NT2/D1 (cell line): ENCODE measurements around the gene PHLDA3.
A peak's percentile ranks its signal among the peaks of the same experiment; 100 is the strongest.

Experiments
- DNase-seq: peaks from one replicate; pipeline ENCODE4 v3.0.0-alpha.2; 2011; ENCODE audit warnings: low read depth, low spot score
- H3K27me3 ChIP-seq: 2 replicates; pipeline ENCODE4 v1.6.0; 2011; ENCODE audit warnings: mild to moderate bottlenecking; ENCODE audit not compliant: insufficient read length, insufficient read depth
- H3K36me3 ChIP-seq: 2 replicates; pipeline ENCODE4 v1.6.1; 2011; ENCODE audit warnings: mild to moderate bottlenecking, low read length, mixed read lengths; ENCODE audit not compliant: insufficient read depth, insufficient read length
- H3K4me1 ChIP-seq: 2 replicates; pipeline ENCODE4 v1.5.1; 2011; ENCODE audit not compliant: insufficient read depth, insufficient read length
- H3K4me3 ChIP-seq: 2 replicates; pipeline ENCODE4 v1.5.1; 2011; ENCODE audit warnings: low read depth; ENCODE audit not compliant: insufficient read length
- H3K9ac ChIP-seq: 2 replicates; pipeline ENCODE4 v1.6.0; 2011; ENCODE audit warnings: low read depth; ENCODE audit not compliant: insufficient read length
- H3K9me3 ChIP-seq: 2 replicates; pipeline ENCODE4 v1.5.1; 2011; ENCODE audit warnings: mild to moderate bottlenecking, low read length; ENCODE audit not compliant: insufficient read depth
- SUZ12 ChIP-seq: IDR thresholded peaks from 2 replicates; pipeline ENCODE4 v1.6.1; 2011; ENCODE audit not compliant: insufficient read length, insufficient read depth; ENCODE audit errors: extremely low read depth
- YY1 ChIP-seq: IDR thresholded peaks from 2 replicates; pipeline ENCODE4 v1.6.1; 2011; ENCODE audit not compliant: insufficient read length, insufficient read depth
- ZNF274 ChIP-seq: IDR thresholded peaks from 2 replicates; pipeline ENCODE4 v1.6.1; 2011; ENCODE audit warnings: mild to moderate bottlenecking, low read depth, low read length

Gene PHLDA3

DNA sequence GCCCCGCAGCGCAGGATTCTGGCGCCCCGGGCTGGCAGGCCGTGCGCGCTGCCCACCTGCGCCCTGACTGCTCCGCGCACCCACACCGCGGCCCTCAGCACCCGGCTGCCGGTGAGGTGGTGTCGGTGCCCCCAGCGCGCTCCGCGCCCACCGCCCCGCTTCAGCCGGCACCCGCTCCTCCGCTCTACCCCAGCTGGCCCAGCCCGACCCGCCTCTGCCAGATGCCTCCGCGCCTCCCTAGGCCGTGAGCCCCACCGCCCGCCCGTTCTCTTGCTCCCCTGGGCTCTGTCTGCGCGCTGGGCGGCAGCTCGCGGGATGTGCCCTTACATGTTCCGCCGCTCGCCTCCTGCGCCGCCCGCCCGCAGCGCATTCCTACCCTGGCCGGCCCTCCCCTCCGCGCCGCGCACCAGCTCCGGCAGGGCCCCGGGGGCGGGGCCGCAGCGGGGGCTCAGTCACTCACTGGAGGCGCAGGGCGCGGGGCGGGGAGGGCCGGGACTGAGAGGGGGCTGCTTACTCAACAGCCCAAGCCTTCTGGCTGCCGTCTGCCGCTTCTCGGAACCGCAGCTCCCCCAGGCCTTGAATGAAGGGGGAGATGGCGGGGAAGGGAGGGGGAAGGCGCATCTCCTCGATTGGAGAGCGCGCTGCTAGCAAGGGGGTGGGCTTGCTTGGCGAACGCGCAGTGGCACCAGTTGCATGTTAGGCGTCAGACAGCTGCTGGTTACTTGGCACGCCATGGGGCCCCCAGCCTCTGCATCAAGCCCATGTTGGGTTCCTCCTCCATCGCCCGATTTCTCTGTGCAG, at the start of gene PHLDA3:
TSS of gene PHLDA3 (minus strand) at position 345 of the 801 bp plus-strand sequence. CDS start 402 bp downstream, outside the sequence.
- H3K9me3 ChIP-seq, result no peaks in the 10 kb centered on the region
- H3K9ac ChIP-seq, result peak within 1 kb of the TSS; percentile 95
- no peak for DNase-seq
- H3K4me3 ChIP-seq, result peak within 1 kb of the TSS; percentile 90
- peaks cover 20% of the 10 kb centered on the region for H3K4me1 ChIP-seq
- peaks cover 40% of the 10 kb centered on the region for H3K36me3 ChIP-seq
- H3K27me3 ChIP-seq, result peaks cover 38% of the 10 kb centered on the region
- TF ChIP-seq YY1, result no peak
- no peak for TF ChIP-seq ZNF274
- TF ChIP-seq SUZ12, result no peak

DNA sequence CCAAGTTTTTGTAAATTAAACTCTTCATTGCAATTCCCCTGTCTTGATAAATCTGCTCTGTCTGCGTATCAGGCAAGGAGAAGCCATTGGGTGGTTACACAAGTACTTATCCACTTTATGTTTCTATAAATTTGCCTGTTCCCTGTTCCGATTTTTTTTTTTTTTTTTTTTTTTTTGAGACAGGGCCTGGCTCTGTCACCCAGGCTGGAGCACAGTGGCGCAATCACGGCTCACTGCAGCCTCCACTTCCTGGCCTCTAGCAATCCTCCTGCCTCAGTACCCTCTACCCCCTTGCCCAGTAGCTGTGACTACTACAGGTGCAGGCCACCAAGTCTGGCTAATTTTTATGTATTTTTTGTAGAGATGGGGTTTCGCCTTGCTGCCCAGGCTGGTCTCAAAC, 49.1 kb upstream of the PHLDA3 start:
- Histone ChIP-seq H3K9ac (no peak overlapping the region), H3K4me1 (no peaks in the 10 kb centered on the region), H3K36me3 (no peaks in the 10 kb centered on the region), H3K27me3 (no peaks in the 10 kb centered on the region), H3K4me3 (no peak overlapping the region), H3K9me3 (no peaks in the 10 kb centered on the region)
- no peak for DNase-seq
- TF ChIP-seq ZNF274 (no peak), SUZ12 (no peak), YY1 (no peak)

DNA sequence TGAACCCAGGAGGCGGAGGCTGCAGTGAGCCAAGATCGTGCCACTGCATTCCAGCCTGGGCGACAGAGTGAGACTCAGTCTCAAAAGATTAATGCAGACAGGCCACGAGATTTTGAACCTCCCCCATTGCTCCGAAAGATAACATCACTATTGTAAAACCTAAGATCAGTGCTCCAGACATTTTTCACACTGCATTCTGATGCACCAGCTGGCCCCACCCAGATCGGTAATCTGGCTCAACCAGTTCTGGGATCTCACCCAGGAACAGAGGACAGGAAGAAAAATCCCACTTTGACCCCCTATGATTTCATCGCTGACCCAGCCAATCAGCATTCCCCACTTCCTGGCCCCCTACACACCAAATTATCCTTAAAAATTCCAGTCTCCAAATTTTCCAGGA, 48.6 kb upstream of the PHLDA3 start:
- Histone ChIP-seq H3K9me3 (no peaks in the 10 kb centered on the region), H3K36me3 (no peaks in the 10 kb centered on the region), H3K9ac (no peak overlapping the region), H3K4me3 (no peak overlapping the region), H3K4me1 (no peaks in the 10 kb centered on the region), H3K27me3 (no peaks in the 10 kb centered on the region)
- no peak for DNase-seq
- no peak for TF ChIP-seq SUZ12
- TF ChIP-seq YY1, result no peak
- TF ChIP-seq ZNF274, result no peak

GRCh38 chr1:201516511-201517127, 47.6 kb upstream of the PHLDA3 start:
- TF ChIP-seq SUZ12 (no peak), YY1 (no peak), ZNF274 (no peak)
- peaks cover under 1% of the 10 kb centered on the region for H3K4me1 ChIP-seq
- no peak overlapping the region for H3K4me3 ChIP-seq
- no peak for DNase-seq
- no peaks in the 10 kb centered on the region for H3K27me3 ChIP-seq
- H3K36me3 ChIP-seq, result no peaks in the 10 kb centered on the region
- no peaks in the 10 kb centered on the region for H3K9me3 ChIP-seq
- no peak overlapping the region for H3K9ac ChIP-seq

GRCh38 chr1:201515895-201516294, 46.9 kb upstream of the PHLDA3 start:
- H3K4me3 ChIP-seq, result no peak overlapping the region
- no peaks in the 10 kb centered on the region for H3K36me3 ChIP-seq
- peaks cover 3% of the 10 kb centered on the region for H3K4me1 ChIP-seq
- no peak for DNase-seq
- no peaks in the 10 kb centered on the region for H3K9me3 ChIP-seq
- TF ChIP-seq ZNF274, result no peak
- TF ChIP-seq YY1, result no peak
- no peak for TF ChIP-seq SUZ12
- H3K27me3 ChIP-seq, result no peaks in the 10 kb centered on the region
- H3K9ac ChIP-seq, result no peak overlapping the region

- Histone ChIP-seq H3K4me3 (no peak overlapping the region), H3K36me3 (no peaks in the 10 kb centered on the region), H3K4me1 (peaks cover 3% of the 10 kb centered on the region), H3K9ac (no peak overlapping the region), H3K9me3 (no peaks in the 10 kb centered on the region), H3K27me3 (no peaks in the 10 kb centered on the region)
- TF ChIP-seq SUZ12 (no peak), ZNF274 (no peak), YY1 (no peak)
- no peak for DNase-seq
These were observed 46.2 kb upstream of the PHLDA3 start for GRCh38 chr1:201515062-201515750.

DNA sequence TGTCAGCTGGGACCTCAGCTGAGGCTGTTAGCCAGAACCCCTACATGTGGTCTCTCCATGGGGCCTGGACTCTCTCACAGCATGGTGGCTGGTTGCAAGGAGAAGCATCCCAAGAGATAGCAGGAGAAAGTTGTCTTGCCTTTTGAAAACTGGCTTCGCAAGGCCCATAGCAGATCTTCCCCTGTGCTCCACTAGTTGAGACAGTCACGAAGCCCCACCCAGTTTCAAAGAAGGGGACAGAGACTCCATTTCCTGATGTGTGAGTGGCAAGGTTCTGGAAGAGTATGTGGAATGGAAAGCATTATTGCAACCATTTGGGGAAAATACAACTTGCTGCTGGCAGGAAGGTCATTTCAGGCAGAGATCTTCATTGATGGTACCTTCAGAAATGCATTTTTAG, 45.5 kb upstream of the PHLDA3 start:
- H3K9ac ChIP-seq, result no peak overlapping the region
- no peaks in the 10 kb centered on the region for H3K36me3 ChIP-seq
- peaks cover 3% of the 10 kb centered on the region for H3K4me1 ChIP-seq
- DNase-seq, result no peak
- H3K4me3 ChIP-seq, result no peak overlapping the region
- TF ChIP-seq YY1 (no peak), ZNF274 (no peak), SUZ12 (no peak)
- no peaks in the 10 kb centered on the region for H3K9me3 ChIP-seq
- no peaks in the 10 kb centered on the region for H3K27me3 ChIP-seq
